GM19397 (cell line): Measurements from ENCODE around the gene TSPAN15.
"Not testable (repeated sequence)": the region's sequence is repeated elsewhere in the genome, so short reads cannot be mapped to it uniquely, and the experiment has no call there.

Experiments used
- ATAC-seq: cut with Tn5 transposase; IDR thresholded peaks from one replicate; pipeline ENCODE4 v1.9.1; 2021; ENCODE audit warnings: mild to moderate bottlenecking, moderate library complexity; ENCODE audit not compliant: unreplicated experiment

TSPAN15 gene

DNA sequence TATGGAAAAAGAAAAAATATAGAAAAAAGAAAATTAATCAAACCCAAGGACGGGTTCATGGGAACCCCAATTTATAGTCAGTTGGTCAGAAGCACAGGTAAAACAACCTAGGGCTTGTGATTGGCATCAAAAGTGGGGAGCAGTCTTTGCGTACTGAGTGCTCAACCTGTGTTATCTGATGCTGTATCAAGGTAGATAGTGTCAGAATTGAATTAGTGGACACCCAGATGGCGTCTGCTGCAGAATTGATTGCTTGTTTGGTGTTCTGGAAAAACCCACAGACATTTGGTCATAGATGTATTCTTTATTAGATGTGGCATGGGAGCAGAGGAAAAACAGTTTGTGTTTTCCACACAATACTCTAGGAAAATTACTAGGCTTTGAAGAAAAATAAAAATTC is 82.4 kb downstream of the TSPAN15 start:
- no peak for ATAC-seq

GRCh38 chr10:69536521-69536920 is 85.3 kb downstream of the TSPAN15 start:
- not testable (repeated sequence) for ATAC-seq

DNA sequence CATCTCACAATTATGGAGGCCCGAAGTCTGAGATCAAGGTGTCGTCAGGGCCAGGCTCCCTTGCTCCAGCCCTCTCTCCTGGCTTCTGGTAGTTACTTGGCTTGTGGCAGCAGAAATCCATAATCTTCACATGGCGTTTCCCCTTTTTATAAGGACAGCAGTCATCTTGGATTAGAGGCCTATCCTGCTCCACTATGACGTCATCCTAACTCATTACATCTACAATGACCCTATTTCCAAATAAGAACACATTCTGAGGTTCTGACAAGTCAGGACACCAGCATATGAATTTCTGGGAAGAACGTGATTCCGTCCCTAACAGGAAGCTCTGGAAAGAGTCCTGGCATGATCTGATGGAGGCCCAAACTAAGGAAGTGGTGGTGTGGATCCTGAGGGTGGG is 86.2 kb downstream of the TSPAN15 start:
- no peak for ATAC-seq

- ATAC-seq: no peak
These were observed 87.2 kb downstream of the TSPAN15 start for GRCh38 chr10:69538461-69538860.

DNA sequence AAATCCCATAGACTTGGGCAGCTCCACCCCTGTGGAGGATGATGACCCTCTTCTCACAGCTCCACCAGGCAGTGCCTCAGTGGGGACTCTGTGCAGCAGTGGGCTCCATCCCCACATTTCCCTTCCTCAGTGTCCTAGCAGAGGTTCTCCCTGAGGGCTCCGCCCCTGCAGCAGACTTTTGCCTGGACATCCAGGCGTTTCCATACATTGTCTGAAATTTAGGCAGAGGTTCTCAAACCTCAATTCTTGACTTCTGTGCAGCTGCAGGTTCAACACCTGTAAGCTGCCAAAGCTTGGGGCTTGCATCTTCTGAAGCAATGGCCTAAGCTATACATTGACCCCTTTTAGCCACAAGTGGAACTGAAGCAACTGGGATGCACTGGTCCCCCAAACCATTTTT is 90.2 kb downstream of the TSPAN15 start:
- ATAC-seq: no peak

DNA sequence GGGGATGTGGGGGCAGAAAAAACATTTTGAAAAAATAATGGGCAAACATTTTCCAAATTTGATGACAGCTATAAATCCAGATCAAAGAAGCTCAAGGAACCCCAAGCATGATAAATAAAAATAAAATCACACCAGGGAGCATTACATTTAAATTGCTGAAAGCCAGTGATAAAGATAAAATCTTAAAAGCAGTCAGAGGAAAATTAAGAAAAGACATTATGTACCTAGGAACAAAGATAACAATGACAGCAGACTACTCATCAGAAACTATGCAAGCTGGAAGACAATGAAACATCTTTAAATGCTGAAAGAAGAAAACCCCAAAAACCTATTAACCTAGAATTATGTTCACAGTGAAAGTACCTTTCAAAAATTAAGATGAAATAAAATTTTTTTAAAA is 98.7 kb downstream of the TSPAN15 start:
- no peak for ATAC-seq

DNA sequence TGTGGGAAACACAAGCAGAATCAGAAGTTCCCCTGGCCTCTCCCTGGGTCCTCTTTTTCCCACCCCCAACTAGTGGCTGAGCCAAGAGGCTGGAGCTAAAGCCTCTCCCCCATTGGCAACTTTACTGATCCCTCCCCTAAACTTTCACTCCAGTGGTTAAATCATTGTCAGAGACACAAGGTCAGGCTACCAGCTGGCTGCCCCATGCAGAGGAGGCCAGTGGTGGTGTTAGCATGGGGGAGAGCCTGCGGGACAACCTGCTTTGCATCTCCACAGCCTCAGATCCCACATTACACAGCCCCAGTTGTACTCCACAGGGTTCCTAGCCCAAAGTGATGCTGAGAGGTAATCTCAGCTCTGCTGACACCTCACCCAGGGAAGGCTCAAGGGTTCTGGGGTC is 101.0 kb downstream of the TSPAN15 start:
- ATAC-seq: no peak

GRCh38 chr10:69553328-69553727 is 102.1 kb downstream of the TSPAN15 start:
- ATAC-seq: no peak

DNA sequence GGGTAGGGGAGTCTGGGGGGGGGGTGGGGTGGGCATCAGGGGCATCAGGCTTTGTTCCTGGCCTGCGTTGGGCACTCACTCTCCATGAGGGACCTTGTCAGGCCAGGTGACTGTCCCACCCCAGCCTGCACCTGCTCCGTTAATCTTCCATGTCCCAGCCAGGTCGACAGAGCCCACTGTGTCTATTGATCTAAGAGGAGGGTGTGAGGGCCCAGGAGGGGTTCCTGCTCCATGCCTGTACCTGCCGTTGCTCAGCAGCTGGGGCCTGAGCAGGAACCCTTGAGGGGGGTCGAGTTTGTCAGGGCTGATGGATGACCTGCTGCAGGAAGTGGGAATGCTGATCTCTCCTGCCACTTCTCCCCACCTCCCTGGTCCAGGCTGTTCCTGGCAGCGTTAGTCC is 103.3 kb downstream of the TSPAN15 start:
- no peak for ATAC-seq
